DND-41 (cell line): Measurements from ENCODE around the gene NMNAT2.

Source experiments
- ATAC-seq: fragments of 200-7000 bp; cut with Tn5 transposase; 3 replicates; pipeline ENCODE4 v1.9.1; 2021; ENCODE audit warnings: low read depth; ENCODE audit not compliant: insufficient read depth
- DNase-seq: peaks from one replicate; pipeline ENCODE4 v3.0.0-alpha.2; 2020
- H2AFZ ChIP-seq: 2 replicates; pipeline ENCODE4 v1.6.0; 2012; ENCODE audit warnings: low read depth, low read length
- H3K27ac ChIP-seq: 2 replicates; pipeline ENCODE4 v1.5.1; 2012; ENCODE audit warnings: low read length, inconsistent platforms
- H3K27me3 ChIP-seq: fragments of 200-600 bp; sonication (generic); 2 replicates; pipeline ENCODE4 v1.6.0; 2012; ENCODE audit warnings: low read length, mild to moderate bottlenecking, inconsistent platforms; ENCODE audit not compliant: insufficient read depth, poor library complexity
- H3K36me3 ChIP-seq: 2 replicates; pipeline ENCODE4 v1.5.1; 2012; ENCODE audit warnings: low read length, inconsistent platforms; ENCODE audit not compliant: insufficient read depth
- H3K4me1 ChIP-seq: 2 replicates; pipeline ENCODE4 v1.5.1; 2012; ENCODE audit warnings: mild to moderate bottlenecking, low read length; ENCODE audit not compliant: insufficient read depth
- H3K4me2 ChIP-seq: 2 replicates; pipeline ENCODE4 v1.6.0; 2012; ENCODE audit warnings: mild to moderate bottlenecking, moderate library complexity, low read length, inconsistent platforms; ENCODE audit not compliant: insufficient read depth
- H3K4me3 ChIP-seq, 2 experiments: fragments of 200-600 bp in 1 of 2; shearing (Covaris generic) in 1 of 2; 2 replicates each; pipeline ENCODE4 v1.5.1; 2012 to 2016; ENCODE audit warnings: inconsistent platforms in 2 of 2, low read length in 2 of 2, mild to moderate bottlenecking in 2 of 2, low read depth in 1 of 2, moderate library complexity in 1 of 2
- H3K79me2 ChIP-seq: 2 replicates; pipeline ENCODE4 v1.6.0; 2012; ENCODE audit warnings: low read length, inconsistent platforms; ENCODE audit not compliant: insufficient read depth
- H3K9ac ChIP-seq: 2 replicates; pipeline ENCODE4 v1.6.0; 2012; ENCODE audit warnings: low read depth, mild to moderate bottlenecking, inconsistent platforms, low read length, moderate library complexity
- H3K9me3 ChIP-seq: 2 replicates; pipeline ENCODE4 v1.5.1; 2012; ENCODE audit warnings: low read length, moderate library complexity, mild to moderate bottlenecking, inconsistent platforms; ENCODE audit not compliant: insufficient read depth, severe bottlenecking
- H4K20me1 ChIP-seq: 2 replicates; pipeline ENCODE4 v1.6.0; 2012; ENCODE audit warnings: low read length; ENCODE audit not compliant: insufficient read depth
- CTCF ChIP-seq: IDR thresholded peaks from 2 replicates; pipeline ENCODE4 v1.5.1; 2012; ENCODE audit warnings: borderline replicate concordance, low read length, moderate library complexity, mild to moderate bottlenecking; ENCODE audit not compliant: poor library complexity, severe bottlenecking; ENCODE audit errors: extremely low read depth
- EZH2 ChIP-seq: IDR thresholded peaks from 3 replicates; pipeline ENCODE4 v1.6.1; 2012; ENCODE audit warnings: borderline replicate concordance, low read depth, mild to moderate bottlenecking, moderate library complexity, low read length, inconsistent platforms; ENCODE audit not compliant: severe bottlenecking

NMNAT2 gene

GRCh38 chr1:183247931-183248330 is 170.2 kb downstream of the NMNAT2 start:
- Histone ChIP-seq H2AFZ (no peak overlapping the region), H3K27ac (no peak overlapping the region), H3K27me3 (peaks cover 14% of the 10 kb centered on the region), H3K36me3 (no peaks in the 10 kb centered on the region), H3K4me2 (no peak overlapping the region), H3K4me1 (no peaks in the 10 kb centered on the region), H3K4me3 (no peak overlapping the region), H3K9ac (no peak overlapping the region), H3K79me2 (no peaks in the 10 kb centered on the region), H4K20me1 (no peaks in the 10 kb centered on the region), H3K9me3 (no peaks in the 10 kb centered on the region)
- DNase-seq (no peak), ATAC-seq (no peak)
- no peak for TF ChIP-seq EZH2
- TF ChIP-seq CTCF: no peak

- no peaks in the 10 kb centered on the region for H3K79me2 ChIP-seq
- H3K9me3 ChIP-seq: no peaks in the 10 kb centered on the region
- no peaks in the 10 kb centered on the region for H4K20me1 ChIP-seq
- no peak overlapping the region for H3K9ac ChIP-seq
- no peak for TF ChIP-seq EZH2
- no peak for TF ChIP-seq CTCF
- H3K4me3 ChIP-seq: no peak overlapping the region
- no peak overlapping the region for H3K4me2 ChIP-seq
- H3K27me3 ChIP-seq: peaks cover 14% of the 10 kb centered on the region
- no peaks in the 10 kb centered on the region for H3K4me1 ChIP-seq
- no peak overlapping the region for H2AFZ ChIP-seq
- no peaks in the 10 kb centered on the region for H3K36me3 ChIP-seq
- no peak for ATAC-seq
- no peak overlapping the region for H3K27ac ChIP-seq
- DNase-seq: no peak
These were observed 170.7 kb downstream of the NMNAT2 start for GRCh38 chr1:183247484-183247883.

- Histone ChIP-seq H3K9me3 (no peaks in the 10 kb centered on the region), H4K20me1 (no peaks in the 10 kb centered on the region), H3K36me3 (no peaks in the 10 kb centered on the region), H3K4me1 (no peaks in the 10 kb centered on the region), H3K4me2 (no peak overlapping the region), H3K27me3 (peaks cover 14% of the 10 kb centered on the region), H3K27ac (no peak overlapping the region), H3K79me2 (no peaks in the 10 kb centered on the region), H3K9ac (no peak overlapping the region), H2AFZ (no peak overlapping the region), H3K4me3 (no peak overlapping the region)
- DNase-seq (no peak), ATAC-seq (no peak)
- TF ChIP-seq CTCF: no peak
- no peak for TF ChIP-seq EZH2
These were observed 171.1 kb downstream of the NMNAT2 start for GRCh38 chr1:183247066-183247465.

GRCh38 chr1:183246436-183246835 is 171.7 kb downstream of the NMNAT2 start:
- H3K9ac ChIP-seq: no peak overlapping the region
- H3K79me2 ChIP-seq: no peaks in the 10 kb centered on the region
- TF ChIP-seq CTCF (no peak), EZH2 (no peak)
- no peak overlapping the region for H3K4me3 ChIP-seq
- H3K4me1 ChIP-seq: no peaks in the 10 kb centered on the region
- H4K20me1 ChIP-seq: no peaks in the 10 kb centered on the region
- H2AFZ ChIP-seq: no peak overlapping the region
- DNase-seq: no peak
- no peaks in the 10 kb centered on the region for H3K9me3 ChIP-seq
- no peak for ATAC-seq
- H3K27ac ChIP-seq: no peak overlapping the region
- H3K27me3 ChIP-seq: peaks cover 14% of the 10 kb centered on the region
- H3K36me3 ChIP-seq: no peaks in the 10 kb centered on the region
- no peak overlapping the region for H3K4me2 ChIP-seq
